GM18511 (cell line): ENCODE measurements around the gene ADRB2.
"Not testable (repeated sequence)": the region's sequence is repeated elsewhere in the genome, so short reads cannot be mapped to it uniquely, and the experiment has no call there.

ENCODE experiments used
- ATAC-seq: cut with Tn5 transposase; IDR thresholded peaks from one replicate; pipeline ENCODE4 v1.9.1; 2021; ENCODE audit warnings: mild to moderate bottlenecking, moderate library complexity; ENCODE audit not compliant: unreplicated experiment

Gene ADRB2

DNA sequence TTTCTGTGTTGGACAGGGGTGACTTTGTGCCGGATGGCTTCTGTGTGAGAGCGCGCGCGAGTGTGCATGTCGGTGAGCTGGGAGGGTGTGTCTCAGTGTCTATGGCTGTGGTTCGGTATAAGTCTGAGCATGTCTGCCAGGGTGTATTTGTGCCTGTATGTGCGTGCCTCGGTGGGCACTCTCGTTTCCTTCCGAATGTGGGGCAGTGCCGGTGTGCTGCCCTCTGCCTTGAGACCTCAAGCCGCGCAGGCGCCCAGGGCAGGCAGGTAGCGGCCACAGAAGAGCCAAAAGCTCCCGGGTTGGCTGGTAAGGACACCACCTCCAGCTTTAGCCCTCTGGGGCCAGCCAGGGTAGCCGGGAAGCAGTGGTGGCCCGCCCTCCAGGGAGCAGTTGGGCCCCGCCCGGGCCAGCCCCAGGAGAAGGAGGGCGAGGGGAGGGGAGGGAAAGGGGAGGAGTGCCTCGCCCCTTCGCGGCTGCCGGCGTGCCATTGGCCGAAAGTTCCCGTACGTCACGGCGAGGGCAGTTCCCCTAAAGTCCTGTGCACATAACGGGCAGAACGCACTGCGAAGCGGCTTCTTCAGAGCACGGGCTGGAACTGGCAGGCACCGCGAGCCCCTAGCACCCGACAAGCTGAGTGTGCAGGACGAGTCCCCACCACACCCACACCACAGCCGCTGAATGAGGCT lies at the start of gene ADRB2:
Gene ADRB2, plus strand, starts transcription at position 559 of the 686 bp plus-strand sequence. CDS start 221 bp downstream, outside the sequence.
- peak; percentile 96 for ATAC-seq

DNA sequence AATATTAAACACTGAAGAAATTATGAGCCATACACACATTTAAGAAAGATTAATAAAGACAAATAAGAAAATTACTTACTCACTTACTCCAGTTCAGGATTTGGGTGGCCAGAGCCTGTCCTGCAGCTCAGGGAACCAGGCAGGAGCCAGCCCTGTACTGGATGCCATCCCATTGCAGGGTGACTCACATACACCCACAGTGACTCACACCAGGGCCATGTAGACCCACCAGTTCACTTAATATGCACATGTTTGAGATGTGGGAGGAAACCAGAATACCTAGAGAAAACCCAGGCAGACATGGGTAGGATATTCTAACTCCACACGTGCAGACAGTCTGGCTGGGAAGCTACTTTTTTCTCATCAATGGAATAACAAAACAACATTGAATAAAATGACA lies 49.6 kb upstream of the ADRB2 start:
- no peak for ATAC-seq

DNA sequence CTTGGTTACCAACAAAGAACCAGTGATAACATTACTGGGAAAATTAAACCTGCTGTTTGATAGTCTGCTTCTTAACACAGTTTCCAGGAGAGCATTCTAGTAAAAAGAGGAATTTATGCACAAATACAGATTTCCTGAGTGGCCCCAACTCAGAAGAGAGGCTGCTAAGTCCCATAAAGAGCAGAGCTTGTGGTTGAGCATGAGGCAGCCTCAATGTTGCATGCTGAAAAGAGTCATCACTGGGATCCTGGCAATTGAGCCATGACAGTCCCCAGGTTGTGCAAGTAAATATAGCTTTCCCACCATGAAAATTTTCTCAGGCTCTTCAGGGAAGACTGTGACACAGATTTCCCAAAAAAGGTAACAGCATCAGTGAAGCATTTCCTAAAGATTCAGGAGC lies 47.5 kb upstream of the ADRB2 start:
- no peak for ATAC-seq

DNA sequence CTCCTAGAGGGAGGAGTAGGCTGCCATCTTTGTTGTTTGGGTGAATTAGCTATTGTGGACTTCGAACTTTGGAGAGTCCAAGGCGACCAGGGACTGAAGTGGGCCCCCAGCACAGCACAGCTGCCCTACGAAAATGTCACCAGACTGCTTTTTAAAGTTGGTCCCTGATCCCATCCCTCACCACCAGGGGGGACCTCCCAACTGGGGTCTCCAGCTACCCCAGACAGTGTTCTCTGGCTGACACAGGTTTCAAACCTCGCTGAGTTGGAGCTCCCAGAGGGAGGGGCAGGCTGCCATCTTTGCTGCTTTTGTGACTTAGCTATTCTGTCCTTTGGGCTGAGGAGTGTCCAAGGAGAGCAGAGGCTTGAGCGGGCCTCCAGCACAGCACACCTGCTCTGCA lies 45.7 kb upstream of the ADRB2 start:
- ATAC-seq: no peak

DNA sequence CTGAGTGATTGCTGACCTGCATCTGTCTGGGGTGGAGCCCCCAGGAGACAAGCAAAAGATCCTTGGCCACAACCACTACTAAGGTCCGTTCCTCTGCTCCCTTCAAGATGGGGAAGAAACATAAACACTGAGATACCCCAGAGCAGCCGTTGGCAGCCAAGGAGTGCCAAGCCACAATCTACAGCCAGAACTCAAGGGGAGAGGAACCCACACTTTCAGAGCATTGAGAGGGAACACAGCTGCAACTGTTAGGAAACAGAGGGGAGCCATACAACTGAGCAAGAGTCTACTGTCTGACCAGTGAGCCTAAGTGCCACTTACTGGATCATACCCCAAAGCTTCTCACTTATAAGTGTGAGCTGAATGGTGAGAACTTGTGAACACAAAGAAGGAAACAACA lies 44.6 kb upstream of the ADRB2 start:
- no peak for ATAC-seq

DNA sequence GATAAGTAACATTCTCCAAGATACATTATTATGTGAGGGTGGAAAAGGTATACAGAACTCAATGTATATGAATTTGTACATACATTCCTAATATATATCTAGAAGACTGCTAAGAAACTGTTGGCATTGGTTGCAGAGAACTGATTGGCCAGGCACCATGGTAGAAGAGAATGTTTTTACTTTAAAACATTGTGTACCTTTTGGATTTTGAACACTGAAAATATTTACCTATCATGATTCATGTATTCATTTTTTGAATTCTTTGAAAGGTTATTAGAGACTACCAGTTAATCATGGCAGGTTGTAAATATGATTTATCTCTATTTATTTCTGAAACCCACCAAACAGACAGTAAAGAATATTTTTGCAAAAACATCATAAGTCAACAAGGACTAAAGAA lies 41.2 kb upstream of the ADRB2 start:
- no peak for ATAC-seq

DNA sequence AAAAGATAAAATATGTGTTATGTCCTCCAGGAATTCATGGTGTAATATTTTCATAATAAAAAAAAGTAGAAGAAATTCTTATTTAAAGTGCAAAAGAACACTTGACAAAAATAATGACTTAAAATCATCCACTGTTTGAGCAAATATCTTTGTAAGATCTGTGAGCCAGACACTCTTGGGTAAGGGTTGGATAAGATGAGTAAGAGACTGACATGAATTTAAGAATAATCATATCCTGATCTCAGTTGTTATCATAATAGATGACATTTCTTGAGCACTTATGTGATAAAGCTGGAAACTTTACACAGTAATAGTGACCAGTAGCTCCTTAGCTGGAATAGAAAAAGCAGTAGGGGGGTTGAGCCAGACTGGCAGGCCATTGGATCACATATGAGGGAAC lies 40.0 kb upstream of the ADRB2 start:
- no peak for ATAC-seq

DNA sequence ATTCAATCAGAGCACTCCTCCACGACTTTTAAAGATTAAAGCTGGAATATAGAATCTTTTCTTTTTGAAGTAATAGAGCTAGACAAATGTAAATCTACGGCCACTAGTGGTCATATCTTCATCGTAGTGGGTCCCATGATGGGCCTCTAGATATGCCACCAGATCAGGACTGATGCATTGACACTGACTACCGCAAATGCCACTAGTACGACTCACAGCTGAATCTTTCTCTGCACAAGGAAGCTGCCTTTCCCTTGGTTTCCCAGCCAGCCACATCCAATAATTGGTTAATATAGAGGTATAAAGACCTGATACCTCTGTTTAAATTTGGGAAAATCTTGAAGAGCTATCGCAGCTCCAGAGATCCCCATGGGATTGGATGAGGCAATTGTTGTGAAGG lies 37.8 kb upstream of the ADRB2 start:
- ATAC-seq: no peak

DNA sequence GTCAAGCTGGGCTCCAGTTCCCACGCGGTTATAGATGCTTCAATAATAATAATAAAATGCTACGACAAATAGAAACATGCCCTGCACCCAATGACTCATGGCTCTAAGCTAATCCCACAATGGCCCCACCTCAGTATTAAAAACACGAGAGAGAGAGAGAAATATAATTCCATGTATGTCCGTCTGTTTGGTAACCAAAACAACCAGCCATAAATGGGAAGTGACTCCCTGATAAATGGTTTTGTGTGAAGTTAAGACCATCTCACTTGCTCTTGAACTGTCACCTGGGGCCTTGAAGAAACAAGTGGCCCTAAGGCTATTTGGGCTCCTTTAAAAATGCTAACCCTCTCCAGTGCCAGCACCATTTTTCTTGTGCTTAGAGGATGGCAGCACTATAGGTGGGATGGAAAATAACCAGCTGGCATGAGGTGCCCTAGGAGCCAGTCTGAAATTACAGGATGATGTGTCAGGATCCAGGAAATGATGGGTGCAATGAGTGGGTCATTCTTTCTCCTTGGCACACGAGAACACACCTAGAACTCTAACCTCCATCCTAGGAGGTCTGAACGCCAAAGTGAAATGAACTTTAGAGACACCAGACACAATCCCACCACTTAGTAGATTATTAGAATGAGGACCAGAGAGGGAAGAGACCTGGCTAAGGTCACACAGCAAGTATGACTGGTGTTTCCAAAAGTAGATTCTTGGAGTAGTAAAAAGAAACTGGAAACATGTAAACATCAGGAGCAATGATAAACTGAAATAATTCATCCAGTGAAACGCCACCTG lies 35.7 kb upstream of the ADRB2 start:
- peak; percentile 40 for ATAC-seq

DNA sequence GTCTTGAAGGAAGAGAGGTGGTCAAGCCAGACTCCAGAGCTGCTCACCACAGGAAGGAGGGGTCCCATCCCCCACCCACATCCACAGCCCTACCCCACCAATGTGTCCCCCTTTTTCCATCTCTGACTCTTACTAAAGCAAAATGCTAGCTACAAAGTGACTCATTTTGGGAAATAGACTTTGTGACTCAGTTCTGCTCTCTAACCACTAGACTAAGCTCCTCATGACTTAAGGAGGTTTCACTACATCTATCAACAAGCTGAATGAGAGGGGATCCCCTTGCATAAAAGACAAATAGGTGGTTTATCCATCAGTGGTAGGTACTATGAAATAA lies 35.1 kb upstream of the ADRB2 start:
- peak; percentile 95 for ATAC-seq

DNA sequence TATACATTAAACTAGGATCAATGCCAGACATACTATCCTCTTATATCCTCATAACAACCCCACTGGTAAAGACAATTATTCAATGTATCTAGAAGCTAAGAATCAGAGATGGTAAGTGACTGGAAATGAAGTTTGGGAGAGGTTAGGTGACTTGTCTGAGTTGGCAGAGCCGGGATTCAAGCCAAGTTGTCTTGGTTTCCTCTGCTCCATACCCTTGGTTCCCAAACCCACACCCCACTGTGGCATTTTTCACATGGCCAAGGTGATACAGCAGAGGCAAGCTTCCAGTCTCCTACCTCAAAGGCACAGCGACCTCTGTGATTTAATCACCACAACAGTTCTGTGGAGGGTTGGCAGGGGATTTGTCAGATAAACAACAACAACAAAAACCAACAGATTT lies 34.7 kb upstream of the ADRB2 start:
- ATAC-seq: no peak

DNA sequence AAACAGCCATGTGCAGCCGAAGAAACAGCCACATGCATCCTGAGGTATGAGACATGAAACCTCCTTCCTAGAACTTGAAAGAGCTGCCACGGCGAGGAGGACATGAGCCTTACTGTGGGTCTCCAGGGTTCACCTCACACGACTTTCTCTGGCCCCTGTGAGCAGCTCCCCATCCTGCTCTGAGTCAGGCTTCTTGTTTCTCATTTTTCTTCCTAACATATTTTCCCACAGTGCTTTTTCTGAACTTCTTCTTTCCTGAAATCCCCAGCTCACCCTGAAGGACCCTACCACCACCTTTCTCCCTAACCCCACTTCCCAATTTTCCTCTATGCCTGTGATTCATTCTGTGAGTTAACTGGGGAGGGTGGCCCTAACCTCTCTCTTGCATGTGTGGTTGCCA lies 33.7 kb upstream of the ADRB2 start:
- no peak for ATAC-seq

DNA sequence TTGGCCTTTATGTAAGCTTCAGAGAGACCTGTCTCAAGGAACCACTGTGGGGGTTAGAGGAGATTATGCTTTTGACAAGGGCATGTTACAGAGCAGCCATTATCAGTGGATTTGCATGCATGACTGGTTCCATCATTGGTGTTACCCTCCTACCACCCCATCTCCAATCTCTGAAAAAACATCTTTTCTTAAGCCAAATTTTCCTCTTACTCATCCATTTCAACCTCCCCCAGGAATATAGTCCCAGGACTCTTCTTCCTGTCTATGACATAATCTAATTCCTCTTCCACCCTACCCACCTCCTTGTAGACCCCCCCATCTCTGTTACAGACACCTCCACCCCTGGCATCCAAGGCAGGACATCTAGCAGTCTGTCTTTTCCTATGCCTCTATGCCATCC lies 33.1 kb upstream of the ADRB2 start:
- ATAC-seq: no peak

DNA sequence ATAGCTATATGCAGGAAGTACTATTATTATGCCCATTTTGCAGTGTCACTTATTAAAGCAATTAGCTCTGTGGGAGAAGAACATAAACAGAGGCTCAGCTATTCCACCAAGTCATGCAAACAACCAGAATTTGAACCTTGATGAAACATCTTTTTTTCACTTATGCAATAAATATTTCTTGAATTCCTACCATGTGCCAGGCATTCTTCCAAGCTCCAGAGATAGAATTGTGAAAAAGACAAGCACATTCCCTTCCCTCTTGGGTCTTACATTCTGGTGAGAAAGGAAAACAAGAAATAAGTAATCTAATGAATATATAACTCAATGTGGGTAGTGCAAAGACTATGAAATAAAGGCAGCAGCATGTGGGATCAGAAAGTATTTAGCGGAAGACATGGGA lies 32.1 kb upstream of the ADRB2 start:
- no peak for ATAC-seq

DNA sequence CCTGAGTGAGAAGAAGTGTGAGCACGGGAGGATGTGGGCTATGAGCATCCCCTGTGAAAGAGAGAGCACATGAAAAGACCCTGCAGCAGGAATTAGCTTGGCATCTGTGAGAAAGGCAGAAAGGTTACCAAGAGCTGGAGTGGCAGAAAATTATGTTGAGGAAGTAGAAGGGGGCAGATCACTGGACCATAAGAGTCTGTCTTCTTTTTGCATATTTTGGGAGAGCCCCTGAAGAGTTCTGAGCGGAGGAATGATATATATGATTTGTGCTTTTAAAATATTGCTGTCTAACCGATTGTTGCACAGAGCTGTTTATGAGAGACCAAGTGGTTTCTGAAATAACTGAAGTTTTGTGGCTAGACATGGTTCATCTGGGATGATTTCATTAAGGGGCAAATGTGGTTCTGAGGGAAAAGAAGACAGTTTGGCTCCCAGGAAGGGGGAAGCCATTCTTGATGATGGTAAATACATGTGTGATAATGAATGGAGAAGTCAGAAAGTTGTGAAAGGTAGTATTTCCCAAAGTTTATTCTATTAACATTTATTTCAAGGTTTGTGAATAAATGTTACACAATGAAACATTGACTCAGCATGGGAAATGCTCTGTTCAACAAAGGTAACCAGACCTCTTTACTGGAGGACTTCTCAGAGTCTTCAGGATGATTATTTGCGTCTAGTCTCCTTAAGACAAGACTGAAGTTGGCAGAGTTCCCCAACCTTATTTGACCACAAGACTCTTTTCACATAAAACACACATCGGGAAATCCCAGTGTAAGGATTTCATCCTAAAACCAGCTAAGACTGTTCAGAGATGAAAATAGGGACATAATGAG lies 31.5 kb upstream of the ADRB2 start:
- peak; percentile 25 for ATAC-seq

DNA sequence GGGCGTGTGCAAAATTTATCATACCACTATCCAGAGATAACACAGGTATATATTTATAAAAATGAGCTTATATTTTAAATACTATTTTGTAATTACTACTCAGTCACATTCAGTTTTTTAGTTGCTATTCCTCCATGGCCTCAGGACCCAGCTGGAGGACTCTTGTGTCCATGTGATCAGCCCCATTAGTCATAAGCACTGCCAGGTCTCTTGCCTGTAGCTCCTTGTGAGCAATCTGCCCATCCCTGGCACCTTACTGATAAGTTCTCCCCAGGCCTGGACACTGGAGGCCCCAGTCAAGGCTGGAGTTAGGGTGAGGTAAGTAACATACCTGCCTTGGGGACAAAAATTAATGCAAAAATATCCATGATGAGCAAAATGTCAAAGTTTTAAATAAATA lies 29.5 kb upstream of the ADRB2 start:
- ATAC-seq: no peak

DNA sequence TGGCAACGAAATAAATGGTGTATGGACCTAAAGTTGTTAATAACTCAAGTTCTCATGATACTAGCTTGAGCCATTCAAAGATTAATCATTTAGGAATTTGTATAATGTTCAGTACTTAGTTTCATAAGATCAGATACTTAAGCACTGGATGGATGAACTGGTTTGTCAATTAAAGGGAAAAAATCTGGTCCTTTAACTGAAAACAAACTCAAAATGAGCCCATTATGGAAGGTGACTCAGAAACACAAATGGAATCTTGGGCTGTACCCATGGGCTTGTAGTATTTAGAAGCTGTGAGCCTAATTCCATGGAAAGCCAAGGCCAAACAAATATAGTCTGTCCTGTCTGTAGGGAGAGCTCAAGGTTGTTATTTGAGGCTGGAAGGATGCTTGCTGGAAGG lies 27.6 kb upstream of the ADRB2 start:
- ATAC-seq: no peak

DNA sequence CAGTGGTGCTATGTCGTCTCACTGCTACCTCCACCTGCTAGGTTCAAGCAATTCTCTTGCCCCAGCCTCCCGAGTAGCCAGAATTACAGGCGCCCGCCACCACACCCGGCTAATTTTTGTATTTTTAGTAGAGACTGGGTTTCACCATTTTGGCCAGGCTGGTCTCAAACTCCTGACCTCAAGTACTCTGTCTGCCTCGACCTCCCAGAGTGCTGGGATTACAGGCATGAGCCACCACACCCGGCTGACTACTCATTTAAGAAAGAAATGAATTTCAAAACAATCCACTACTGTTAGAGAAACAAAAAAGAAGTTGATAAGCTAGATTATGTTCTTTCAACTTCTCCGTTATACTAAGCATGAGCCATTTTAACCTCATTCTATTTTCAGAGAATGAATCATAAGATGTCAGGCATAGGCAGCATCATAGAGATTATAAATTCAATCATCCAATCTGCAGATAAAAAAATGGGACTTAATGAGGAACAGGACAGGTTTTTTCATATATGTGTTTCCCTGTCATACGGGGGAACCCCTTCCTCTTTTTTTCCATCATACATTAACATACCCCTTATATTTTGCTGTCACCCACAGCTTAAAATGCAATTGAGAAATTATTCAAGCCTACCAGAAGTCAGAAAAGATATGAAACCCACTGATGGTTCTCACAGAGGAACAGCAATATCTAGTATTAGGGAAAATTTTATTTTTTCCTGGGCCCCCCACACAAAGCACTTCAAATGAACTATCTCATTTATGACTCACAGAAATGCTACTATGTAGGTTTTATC lies 26.5 kb upstream of the ADRB2 start:
- ATAC-seq: peak; percentile 32

DNA sequence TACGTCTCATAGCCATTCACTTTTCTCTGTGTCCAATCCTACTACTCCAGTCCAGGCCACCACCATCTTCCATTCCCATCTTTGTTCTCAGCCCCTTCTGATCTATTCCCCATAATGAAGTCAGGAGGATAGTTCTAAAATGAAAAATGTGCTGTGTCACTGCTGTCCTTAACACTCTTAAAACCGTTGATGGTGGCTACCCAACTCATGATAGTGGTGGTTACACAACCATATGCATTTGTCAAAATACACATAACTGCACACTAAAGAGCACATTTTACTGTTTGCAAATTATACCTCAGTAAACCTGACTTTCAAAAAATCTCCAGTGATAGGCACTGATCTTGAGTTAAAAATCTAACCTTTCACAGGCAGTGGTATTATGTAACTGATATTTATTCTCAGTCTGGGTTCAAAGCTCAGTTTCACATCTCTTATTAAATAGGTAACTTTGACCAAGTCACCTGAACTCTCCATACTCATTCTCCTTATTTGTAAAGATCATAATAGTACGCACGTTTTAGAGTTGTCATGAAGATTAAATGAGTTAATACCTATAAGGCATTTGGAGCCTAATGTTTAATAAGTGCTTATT lies 24.6 kb upstream of the ADRB2 start:
- ATAC-seq: no peak

DNA sequence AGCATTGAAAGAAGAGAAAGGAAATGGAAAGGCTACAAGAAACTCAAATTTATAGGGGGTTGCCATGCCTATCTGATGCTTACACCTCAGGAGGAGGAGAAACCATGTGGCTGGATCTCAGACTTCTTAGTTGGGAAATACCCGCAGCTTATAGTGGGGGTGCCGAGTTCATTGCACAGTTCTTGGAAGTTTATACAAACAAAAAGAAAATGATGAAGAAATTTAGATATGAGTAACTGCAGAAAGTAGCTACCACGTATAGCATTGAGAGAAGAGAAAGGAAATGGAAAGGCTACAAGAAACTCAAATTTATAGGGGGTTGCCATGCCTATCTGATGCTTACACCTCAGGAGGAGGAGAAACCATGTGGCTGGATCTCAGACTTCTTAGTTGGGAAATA lies 23.0 kb upstream of the ADRB2 start:
- ATAC-seq: not testable (repeated sequence)

DNA sequence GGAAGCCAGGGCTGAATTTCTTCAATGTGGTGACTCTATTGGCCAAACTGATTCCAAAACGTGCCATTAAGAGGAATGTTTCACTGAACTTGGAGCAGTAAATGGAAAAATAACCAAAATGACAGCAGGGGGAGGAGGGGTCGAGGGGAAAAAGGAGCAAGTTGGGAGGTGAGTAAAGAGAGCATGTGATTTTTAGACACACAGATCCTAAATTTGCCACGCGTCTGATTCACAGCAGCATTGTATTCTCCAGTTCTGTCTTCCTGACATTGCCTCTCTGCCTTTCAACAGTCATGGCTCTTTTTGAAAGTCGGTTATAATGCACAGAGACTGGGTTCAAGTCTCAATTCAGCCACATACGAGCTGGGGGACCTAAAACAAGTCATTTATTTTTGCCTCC lies 22.0 kb upstream of the ADRB2 start:
- ATAC-seq: no peak
